B cell (primary cell): ENCODE data around the gene PHACTR2. TPM values are rescaled to one million over a fixed set of nuclear protein-coding genes. Genes with fewer than 3 reads are reported as not detected.

Source experiments
- ATAC-seq: fragments of 200-7000 bp; cut with Tn5 transposase; one replicate; pipeline ENCODE4 v1.10.0; 2021; ENCODE audit warnings: low read depth, mild to moderate bottlenecking, moderate number of reproducible peaks, moderate library complexity
- CTCF ChIA-PET: fragments of 350-600 bp; sonication (Branson Sonifier 250); formaldehyde crosslinking; loops from one replicate; lab custom pipeline; 2021; ENCODE audit warnings: antibody characterized with exemption, inconsistent platforms; lab: Charles Lee
- POLR2A ChIA-PET: fragments of 350-600 bp; sonication (Branson Sonifier 250); formaldehyde crosslinking; loops from one replicate; lab custom pipeline; 2021; ENCODE audit warnings: antibody characterized with exemption; lab: Charles Lee
- DNase-seq: peaks from one replicate; pipeline ENCODE4 v3.0.0; 2013
- H2AFZ ChIP-seq: 2 replicates; pipeline ENCODE4 v1.6.1; 2012; ENCODE audit warnings: mild to moderate bottlenecking, low read depth, low read length; ENCODE audit not compliant: insufficient read depth, poor library complexity, severe bottlenecking
- H3K27ac ChIP-seq, 2 donors: 1 replicate in 1 of 2; 2 replicates in 1 of 2; pipeline ENCODE4 v1.5.1; 2012 to 2013; ENCODE audit warnings: low read length in 2 of 2, mild to moderate bottlenecking in 2 of 2, moderate library complexity in 1 of 2
- H3K27me3 ChIP-seq, 4 experiments: fragments of 200-600 bp in 1 of 4; sonication (generic) in 1 of 4; replicated peaks in 1 of 4; 1 replicate in 2 of 4; 2 replicates in 2 of 4; pipeline versions ENCODE4 v1.6.1 to v1.7.0; 2013 to 2016; ENCODE audit warnings: low read length in 3 of 4, mild to moderate bottlenecking in 2 of 4, mixed read lengths in 1 of 4, moderate library complexity in 1 of 4; ENCODE audit not compliant: insufficient read depth in 4 of 4, control insufficient read depth in 3 of 4; ENCODE audit errors: control extremely low read depth in 1 of 4
- H3K36me3 ChIP-seq, 2 experiments: replicated peaks in 1 of 2; 1 replicate in 1 of 2; 2 replicates in 1 of 2; pipeline versions ENCODE4 v1.6.1 to v1.7.1; 2013; ENCODE audit warnings: low read length in 1 of 2; ENCODE audit not compliant: insufficient read depth in 2 of 2, control insufficient read depth in 1 of 2; ENCODE audit errors: control extremely low read depth in 1 of 2, extremely low read depth in 1 of 2
- H3K4me1 ChIP-seq, 2 donors: fragments of 200-600 bp in 1 of 2; sonication (generic) in 1 of 2; 1 replicate in 1 of 2; 2 replicates in 1 of 2; pipeline versions ENCODE4 v1.5.1 to v1.6.1; 2013 to 2017; ENCODE audit warnings: low read length in 2 of 2; ENCODE audit not compliant: control insufficient read depth in 2 of 2, insufficient read depth in 2 of 2
- H3K4me2 ChIP-seq: replicated peaks from 2 replicates; pipeline ENCODE3; 2012; ENCODE audit warnings: mild to moderate bottlenecking, low read depth, low read length; ENCODE audit not compliant: poor library complexity, severe bottlenecking
- H3K4me3 ChIP-seq, 5 experiments: fragments of 200-600 bp in 1 of 5; sonication (generic) in 1 of 5; 1 replicate in 3 of 5; 2 replicates in 2 of 5; pipeline versions ENCODE4 v1.5.1 to v1.7.0; 2011 to 2016; ENCODE audit warnings: low read length in 4 of 5, mild to moderate bottlenecking in 4 of 5, low read depth in 2 of 5, control low read depth in 1 of 5, moderate library complexity in 1 of 5; ENCODE audit not compliant: insufficient read depth in 1 of 5; ENCODE audit errors: control extremely low read depth in 1 of 5, extremely low read depth in 1 of 5
- H3K79me2 ChIP-seq: fragments of 200-600 bp; sonication (generic); one replicate; pipeline ENCODE4 v1.6.0; 2016; ENCODE audit warnings: low read length; ENCODE audit not compliant: control insufficient read depth, insufficient read depth
- H3K9ac ChIP-seq: fragments of 200-600 bp; sonication (generic); 2 replicates; pipeline ENCODE4 v1.6.1; 2017; ENCODE audit warnings: mild to moderate bottlenecking, low read length, moderate library complexity
- H3K9me3 ChIP-seq, 3 donors: one replicate each; pipeline versions ENCODE4 v1.6.1 to v1.7.1; 2013; ENCODE audit warnings: low read length in 2 of 3; ENCODE audit not compliant: control insufficient read depth in 2 of 3, insufficient read depth in 1 of 3; ENCODE audit errors: control extremely low read depth in 1 of 3
- H4K20me1 ChIP-seq: 2 replicates; pipeline ENCODE4 v1.6.0; 2012; ENCODE audit warnings: mild to moderate bottlenecking, low read length; ENCODE audit not compliant: insufficient read depth, control insufficient read depth, poor library complexity, severe bottlenecking
- H3K27ac Mint-ChIP-seq: one replicate; pipeline ENCODE4 v1.8.0; 2021; ENCODE audit warnings: mixed read lengths
- H3K27me3 Mint-ChIP-seq: one replicate; pipeline ENCODE4 v1.8.0; 2021; ENCODE audit warnings: mixed read lengths
- H3K4me1 Mint-ChIP-seq: one replicate; pipeline ENCODE4 v1.8.0; 2021; ENCODE audit warnings: mixed read lengths
- H3K4me3 Mint-ChIP-seq: one replicate; pipeline ENCODE4 v1.8.0; 2021; ENCODE audit warnings: mixed read lengths
- H3K9me3 Mint-ChIP-seq: one replicate; pipeline ENCODE4 v1.8.0; 2022; ENCODE audit warnings: mixed read lengths; ENCODE audit not compliant: insufficient read depth
- EZH2 ChIP-seq: IDR thresholded peaks from 2 replicates; pipeline ENCODE4 v1.6.1; 2012; ENCODE audit warnings: borderline replicate concordance, low read depth, mild to moderate bottlenecking, moderate library complexity, low read length; ENCODE audit not compliant: insufficient read depth, poor library complexity, severe bottlenecking
- WGBS: methylation state at CpG from one replicate; pipeline ENCODE4 v1.1.5; 2013; ENCODE audit warnings: missing lambda C conversion rate; ENCODE audit not compliant: insufficient coverage; 5-methylcytosine and 5-hydroxymethylcytosine counted together
- intact Hi-C: fragments of 100-400 bp; cut with micrococcal nuclease; formaldehyde crosslinking; loops from one replicate; pipeline ENCODE4 v1.10.0; 2022
- polyA plus RNA-seq: library from polyadenylated mRNA; depleted of rRNA; stranded (reverse); fragments of >200 nt; gene quantifications from 2 replicates; pipeline ENCODE4 v1.2.3, GENCODE V29; 2012
- total RNA-seq, 2 donors: library from RNA; stranded (reverse); fragments of 120-200 nt in 1 of 2; gene quantifications; 1 replicate in 1 of 2; 2 replicates in 1 of 2; pipeline versions ENCODE4 v1.2.3 to v1.2.4, GENCODE V29; 2013 to 2022
- TF ChIP-seq, protein P1 (sequence below): fragments of 200-600 bp; IDR thresholded peaks from one replicate; pipeline ENCODE4 v1.8.0; 2022; ENCODE audit warnings: antibody characterized with exemption, mild to moderate bottlenecking

Gene PHACTR2
- total and polyA plus RNA-seq, 2 donors (not counting 1 experiment from before 2014, with no cell fraction given), result 1.1 to 10.6 TPM

DNA sequence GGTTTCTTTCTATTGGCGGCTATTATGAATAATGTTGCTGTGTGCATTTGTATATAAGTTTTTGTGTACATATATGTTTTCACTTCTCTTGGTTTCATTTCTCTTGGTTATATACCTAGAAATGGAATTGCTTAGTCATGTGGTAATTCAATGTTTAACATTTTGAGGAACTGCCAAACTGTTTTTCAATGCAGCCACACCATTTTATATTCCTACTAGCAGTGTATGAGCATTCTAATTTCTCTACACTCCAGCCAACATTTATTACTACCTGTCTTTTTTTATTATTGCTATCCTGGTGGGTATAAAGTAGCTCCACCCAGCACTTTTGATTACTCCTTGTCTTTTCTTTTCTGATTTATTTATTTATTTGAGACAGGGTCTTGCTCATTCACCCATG, 54.8 kb downstream of the PHACTR2 start:
- ATAC-seq (no peak), DNase-seq (no peak)
- Histone ChIP-seq H3K4me1 (no peaks in the 10 kb centered on the region), H3K27me3 (no peaks in the 10 kb centered on the region), H3K27ac (no peak overlapping the region), H3K79me2 (no peaks in the 10 kb centered on the region), H4K20me1 (no peaks in the 10 kb centered on the region), H3K36me3 (no peaks in the 10 kb centered on the region), H3K9me3 (no peaks in the 10 kb centered on the region), H2AFZ (no peak overlapping the region), H3K4me3 (no peak overlapping the region), H3K9ac (no peak overlapping the region), H3K4me2 (no peak overlapping the region)
- no peak overlapping the region for H3K4me3 Mint-ChIP-seq
- TF ChIP-seq, protein P1, sequence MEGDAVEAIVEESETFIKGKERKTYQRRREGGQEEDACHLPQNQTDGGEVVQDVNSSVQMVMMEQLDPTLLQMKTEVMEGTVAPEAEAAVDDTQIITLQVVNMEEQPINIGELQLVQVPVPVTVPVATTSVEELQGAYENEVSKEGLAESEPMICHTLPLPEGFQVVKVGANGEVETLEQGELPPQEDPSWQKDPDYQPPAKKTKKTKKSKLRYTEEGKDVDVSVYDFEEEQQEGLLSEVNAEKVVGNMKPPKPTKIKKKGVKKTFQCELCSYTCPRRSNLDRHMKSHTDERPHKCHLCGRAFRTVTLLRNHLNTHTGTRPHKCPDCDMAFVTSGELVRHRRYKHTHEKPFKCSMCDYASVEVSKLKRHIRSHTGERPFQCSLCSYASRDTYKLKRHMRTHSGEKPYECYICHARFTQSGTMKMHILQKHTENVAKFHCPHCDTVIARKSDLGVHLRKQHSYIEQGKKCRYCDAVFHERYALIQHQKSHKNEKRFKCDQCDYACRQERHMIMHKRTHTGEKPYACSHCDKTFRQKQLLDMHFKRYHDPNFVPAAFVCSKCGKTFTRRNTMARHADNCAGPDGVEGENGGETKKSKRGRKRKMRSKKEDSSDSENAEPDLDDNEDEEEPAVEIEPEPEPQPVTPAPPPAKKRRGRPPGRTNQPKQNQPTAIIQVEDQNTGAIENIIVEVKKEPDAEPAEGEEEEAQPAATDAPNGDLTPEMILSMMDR, result no peak
- TF ChIP-seq EZH2, result no peak
- ChIA-PET CTCF (no interaction called here), POLR2A (no interaction called here)
- no peaks in the 10 kb centered on the region for H3K9me3 Mint-ChIP-seq
- intact Hi-C loops, result no loop called here
- H3K4me1 Mint-ChIP-seq, result peaks cover 8% of the 10 kb centered on the region
- no CpG with 5 or more reads among the region's 1 CpG for whole genome bisulfite sequencing
- no peaks in the 10 kb centered on the region for H3K27me3 Mint-ChIP-seq
- no peak overlapping the region for H3K27ac Mint-ChIP-seq

DNA sequence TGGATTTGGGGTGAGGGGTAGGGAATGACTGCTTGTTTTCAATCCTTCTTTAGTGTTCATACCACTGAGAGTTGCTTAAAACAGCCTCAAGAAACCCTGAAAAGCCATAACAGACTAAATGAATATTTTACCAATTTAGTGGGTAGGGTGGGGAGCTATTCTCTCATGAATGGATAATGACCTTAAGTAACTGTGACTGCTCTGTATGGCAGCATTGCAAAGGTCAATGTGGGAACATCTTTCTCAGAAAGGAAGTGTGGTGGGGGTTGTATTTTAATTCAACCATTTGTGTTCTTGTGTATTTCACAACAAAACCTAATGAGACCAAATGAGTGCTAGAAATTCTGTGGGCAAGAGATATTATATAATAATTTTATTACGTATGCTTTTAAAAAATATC, 55.7 kb downstream of the PHACTR2 start:
- Mint-ChIP-seq H3K27ac (no peak overlapping the region), H3K9me3 (no peaks in the 10 kb centered on the region), H3K27me3 (no peaks in the 10 kb centered on the region), H3K4me1 (peaks cover 6% of the 10 kb centered on the region), H3K4me3 (no peak overlapping the region)
- no peaks in the 10 kb centered on the region for H3K4me1 ChIP-seq
- no peak for DNase-seq
- H3K36me3 ChIP-seq, result no peaks in the 10 kb centered on the region
- no peak overlapping the region for H3K4me2 ChIP-seq
- ATAC-seq, result no peak
- TF ChIP-seq EZH2, result no peak
- TF ChIP-seq, protein P1, result no peak
- no peaks in the 10 kb centered on the region for H3K9me3 ChIP-seq
- H4K20me1 ChIP-seq, result no peaks in the 10 kb centered on the region
- H3K9ac ChIP-seq, result no peak overlapping the region
- no peaks in the 10 kb centered on the region for H3K27me3 ChIP-seq
- H3K27ac ChIP-seq, result no peak overlapping the region
- no peaks in the 10 kb centered on the region for H3K79me2 ChIP-seq
- no peak overlapping the region for H2AFZ ChIP-seq
- CTCF ChIA-PET, result no interaction called here
- intact Hi-C loops, result no loop called here
- H3K4me3 ChIP-seq, result no peak overlapping the region
- no CpG with 5 or more reads among the region's 1 CpG for WGBS
- POLR2A ChIA-PET, result no interaction called here
